Measurements from ENCODE around the gene DIPK1B. TPM values are rescaled to one million over a fixed set of nuclear protein-coding genes. Genes with fewer than 3 reads are reported as not detected.
A peak's percentile ranks its signal among the peaks of the same experiment; 100 is the strongest.

DIPK1B gene
- total and polyA plus RNA-seq, 10 of the 15 experiments (the other 5 are each of a cell fraction or from before 2014, with no cell fraction given): 0.08 to 0.28 (median 0.13) TPM; not detected in 3

- SMC1A ChIA-PET (ENCODE audit: uncharacterized antibody, unreplicated experiment): interaction anchor here (0.8 to 1.5 kb wide), 6 partner anchors 8 to 37 kb away, joined by 3 to 7 read pairs (median 3); partner anchors contain the start of genes LCN10 and LCN8
- H2AFZ ChIP-seq (ENCODE audit: control insufficient read depth, low read depth, low read length): no peak overlapping the region
- WGBS (ENCODE audit: insufficient coverage, insufficient replicate concordance, low lambda C conversion rate, missing lambda C conversion rate): 7% methylated on average over 18 of the region's 18 CpGs
- ATAC-seq (peak; percentile 69), DNase-seq (ENCODE audit: low read depth, low spot score) (peak; percentile 21), FAIRE-seq (peak; percentile 95)
- intact Hi-C loops (cut with micrococcal nuclease; ENCODE audit: unreplicated experiment) (no loop called here), in situ Hi-C loops (cut with MboI) (no loop called here)
- peak overlapping the region; percentile 69 for H3K4me3 ChIP-seq
- no peaks in the 10 kb centered on the region for H3K27me3 ChIP-seq (replicated peaks in 1 of 2; ENCODE audit: control insufficient read depth in 2 of 2, insufficient read depth in 2 of 2, low read length in 1 of 2)
- H4K20me1 ChIP-seq (ENCODE audit: control insufficient read depth, insufficient read depth): peaks cover 9% of the 10 kb centered on the region
- CTCF ChIA-PET: interaction anchor here (0.7 to 2.4 kb wide), 17 partner anchors 11 to 458 kb away, joined by 3 to 16 read pairs (median 4); partner anchors contain the start of genes AGPAT2, AJM1 and LCN8
- peaks cover 45% of the 10 kb centered on the region for H3K79me2 ChIP-seq (ENCODE audit: control insufficient read depth, insufficient read depth, low read length)
- peak overlapping the region; percentile 93 for H3K4me2 ChIP-seq (ENCODE audit: control insufficient read depth, insufficient read depth)
- peaks cover 13% of the 10 kb centered on the region for H3K4me1 ChIP-seq (ENCODE audit: control insufficient read depth, insufficient read depth, low read length)
- RAD21 ChIA-PET (ENCODE audit: unreplicated experiment): interaction anchor here (1.5 to 1.7 kb wide), 2 partner anchors 15 to 26 kb away, joined by 5 to 6 read pairs; no protein-coding TSS in a partner anchor
- peak overlapping the region; percentile 54 for H3K27ac ChIP-seq (ENCODE audit: control insufficient read depth, insufficient read depth)
- peak overlapping the region; percentile 79 for H3K9ac ChIP-seq (ENCODE audit: control insufficient read depth, insufficient read depth, low read length)
- no TSS peak for BruUV-seq (replicated peaks)
- peaks cover 18 to 28% of the 10 kb centered on the region in 2 experiments for H3K36me3 ChIP-seq (ENCODE audit: control insufficient read depth in 2 of 2, insufficient read depth in 2 of 2, low read length in 1 of 2)
- POLR2A ChIA-PET: interaction anchor here (0.6 to 0.8 kb wide), 4 partner anchors 160 to 387 kb away, joined by 3 to 5 read pairs (median 4); partner anchors contain the start of gene MAN1B1
- no peaks in the 10 kb centered on the region for H3K9me3 ChIP-seq (replicated peaks; ENCODE audit: control insufficient read depth, insufficient read depth, low read length)
- TF ChIP-seq NKRF (conservative IDR thresholded peaks at IDR 0.05) (0 out of 2 replicates have a peak, but pooled peaks have one; percentile 25), ZNF24 (IDR thresholded peaks at IDR 0.05) (no peak), ATF3 (IDR thresholded peaks at IDR 0.05; ENCODE audit: borderline replicate concordance, extremely low read depth, low read depth, low read length) (no peak), E4F1 (IDR thresholded peaks at IDR 0.05; ENCODE audit: borderline replicate concordance, partially characterized antibody) (no peak), USF1 (IDR thresholded peaks at IDR 0.05; ENCODE audit: borderline replicate concordance, extremely low read length, insufficient read depth, low read depth, low read length) (no peak), STAT3 (IDR thresholded peaks at IDR 0.05; ENCODE audit: low read depth, low read length) (no peak), SMC3 (IDR thresholded peaks at IDR 0.05; ENCODE audit: borderline replicate concordance, low read length) (peak; percentile 12; the same call in 1 of the 2 replicates), NFYB (IDR thresholded peaks at IDR 0.05; ENCODE audit: insufficient read depth, low read depth, low read length) (no peak), ASH2L (IDR thresholded peaks at IDR 0.05; ENCODE audit: borderline replicate concordance, low read depth) (no peak), SUZ12 (IDR thresholded peaks at IDR 0.05; ENCODE audit: unreplicated experiment) (no peak), WRNIP1 (IDR thresholded peaks at IDR 0.05; ENCODE audit: borderline replicate concordance, low read depth, low read length) (no peak), SUPT20H (IDR thresholded peaks at IDR 0.05; ENCODE audit: borderline replicate concordance, control insufficient read depth, low read depth, low read length) (no peak), RB1 (IDR thresholded peaks at IDR 0.05; ENCODE audit: borderline replicate concordance) (no peak), NR2C2 (IDR thresholded peaks at IDR 0.05; ENCODE audit: borderline replicate concordance, control insufficient read depth, insufficient read length, low read depth) (no peak)
Observed at GRCh38 chr9:136726631-136727191, 14.3 kb downstream of the DIPK1B start.

Measured in GM12878 (cell line).